OCI-LY1 (cell line): Measurements from ENCODE around the gene TP53AIP1.

Source experiments
- EZH2 ChIP-seq: fragments of 200-600 bp; sonication (generic), shearing (Covaris generic); IDR thresholded peaks from 2 replicates; pipeline ENCODE4 v1.8.0; 2017; ENCODE audit warnings: borderline replicate concordance, mixed run types, mild to moderate bottlenecking, antibody characterized with exemption, low read length, moderate library complexity, mixed read lengths
- TF ChIP-seq, protein P1 (sequence below): fragments of 200-600 bp; sonication (generic), shearing (Covaris generic); IDR thresholded peaks from 2 replicates; pipeline ENCODE4 v1.5.1; 2017; ENCODE audit warnings: mild to moderate bottlenecking, antibody characterized with exemption, low read length, moderate library complexity, mixed read lengths

DNA sequence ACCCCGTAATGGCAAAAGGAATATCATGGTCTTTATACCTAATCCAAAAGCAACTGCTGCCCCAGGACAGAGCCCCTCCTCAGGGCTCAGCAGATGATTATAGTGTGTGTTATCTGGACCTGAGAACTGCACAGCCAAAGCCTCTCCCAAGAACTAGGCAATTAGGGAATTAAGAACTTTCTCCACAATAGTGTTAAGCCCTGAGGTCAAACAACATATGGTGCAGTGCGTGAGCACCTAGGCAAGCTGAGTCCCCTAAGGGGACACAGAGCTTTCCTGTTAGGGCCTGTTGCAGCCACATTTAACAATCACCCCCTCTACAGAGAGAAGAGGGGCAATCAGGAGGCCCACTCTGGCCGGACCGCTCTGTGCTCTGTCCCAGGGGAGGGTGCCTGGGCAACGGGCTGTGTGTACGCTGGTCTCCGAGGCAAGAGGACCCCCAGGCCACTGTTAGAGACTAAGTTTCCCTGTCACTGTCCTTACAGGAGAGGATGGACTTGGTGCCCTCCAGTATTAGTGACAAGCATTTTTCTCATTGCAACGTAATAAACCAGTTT lies 52.9 kb downstream of the TP53AIP1 start:
- TF ChIP-seq, protein P1, sequence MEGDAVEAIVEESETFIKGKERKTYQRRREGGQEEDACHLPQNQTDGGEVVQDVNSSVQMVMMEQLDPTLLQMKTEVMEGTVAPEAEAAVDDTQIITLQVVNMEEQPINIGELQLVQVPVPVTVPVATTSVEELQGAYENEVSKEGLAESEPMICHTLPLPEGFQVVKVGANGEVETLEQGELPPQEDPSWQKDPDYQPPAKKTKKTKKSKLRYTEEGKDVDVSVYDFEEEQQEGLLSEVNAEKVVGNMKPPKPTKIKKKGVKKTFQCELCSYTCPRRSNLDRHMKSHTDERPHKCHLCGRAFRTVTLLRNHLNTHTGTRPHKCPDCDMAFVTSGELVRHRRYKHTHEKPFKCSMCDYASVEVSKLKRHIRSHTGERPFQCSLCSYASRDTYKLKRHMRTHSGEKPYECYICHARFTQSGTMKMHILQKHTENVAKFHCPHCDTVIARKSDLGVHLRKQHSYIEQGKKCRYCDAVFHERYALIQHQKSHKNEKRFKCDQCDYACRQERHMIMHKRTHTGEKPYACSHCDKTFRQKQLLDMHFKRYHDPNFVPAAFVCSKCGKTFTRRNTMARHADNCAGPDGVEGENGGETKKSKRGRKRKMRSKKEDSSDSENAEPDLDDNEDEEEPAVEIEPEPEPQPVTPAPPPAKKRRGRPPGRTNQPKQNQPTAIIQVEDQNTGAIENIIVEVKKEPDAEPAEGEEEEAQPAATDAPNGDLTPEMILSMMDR, result no peak
- no peak for TF ChIP-seq EZH2
